Left ventricle myocardium inferior (tissue), 1 donor: Measurements from ENCODE around the gene TIAM1. TPM values are rescaled to one million over a fixed set of nuclear protein-coding genes. Genes with fewer than 3 reads are reported as not detected.

ENCODE experiments used
- DNase-seq: peaks from one replicate; pipeline ENCODE4 v3.0.0-alpha.2; 2020
- H3K27ac ChIP-seq: fragments of 200-600 bp; replicated peaks from 2 replicates; pipeline ENCODE4 v1.8.0; 2021
- H3K27me3 ChIP-seq: fragments of 200-600 bp; 2 replicates; pipeline ENCODE4 v1.8.0; 2021; ENCODE audit warnings: low read depth
- H3K36me3 ChIP-seq: fragments of 200-600 bp; 2 replicates; pipeline ENCODE4 v1.8.0; 2021
- H3K4me1 ChIP-seq: fragments of 200-600 bp; 2 replicates; pipeline ENCODE4 v1.8.0; 2021
- H3K4me3 ChIP-seq: fragments of 200-600 bp; 2 replicates; pipeline ENCODE4 v1.8.0; 2021; ENCODE audit warnings: mild to moderate bottlenecking, moderate library complexity
- H3K9me3 ChIP-seq: fragments of 200-600 bp; replicated peaks from 2 replicates; pipeline ENCODE4 v1.8.0; 2021
- CTCF ChIP-seq: fragments of 200-600 bp; IDR thresholded peaks from 2 replicates; pipeline ENCODE4 v1.8.0; 2021; ENCODE audit warnings: antibody characterized with exemption, mild to moderate bottlenecking, borderline replicate concordance
- intact Hi-C: fragments of 100-400 bp; cut with micrococcal nuclease; formaldehyde crosslinking; loops from one replicate; pipeline ENCODE4 v1.11.0; 2022
- total RNA-seq: library from RNA; stranded (reverse); fragmentation: NEBNext Ultra II Directional; extraction: Animal tissue kit (Norgen Biotek cat#: 25700); gene quantifications from one replicate; pipeline ENCODE4 v1.2.1, GENCODE V29; 2021
- donor health status: DM: no; HTN: yes; CAD: no; lungs with severe emphysema.

Gene TIAM1
- total RNA-seq, 1 donor from 2014 or later, result 1.8 TPM

GRCh38 chr21:31349208-31349607 lies 5.1 kb upstream of the TIAM1 start:
- intact Hi-C loops, result no loop called here
- no peak for DNase-seq

GRCh38 chr21:31348188-31348587 lies 4.1 kb upstream of the TIAM1 start:
- no peak overlapping the region for H3K27ac ChIP-seq
- no peak for DNase-seq
- no peaks in the 10 kb centered on the region for H3K36me3 ChIP-seq
- no peak for TF ChIP-seq CTCF
- no peaks in the 10 kb centered on the region for H3K9me3 ChIP-seq
- peaks cover 54% of the 10 kb centered on the region for H3K27me3 ChIP-seq
- H3K4me3 ChIP-seq, result no peak overlapping the region
- peaks cover 7% of the 10 kb centered on the region for H3K4me1 ChIP-seq
- intact Hi-C loops, result no loop called here

More at GRCh38 chr21:31349208-31349607, 5.1 kb upstream of the TIAM1 start:
- peaks cover 44% of the 10 kb centered on the region for H3K27me3 ChIP-seq
- no peaks in the 10 kb centered on the region for H3K36me3 ChIP-seq
- no peaks in the 10 kb centered on the region for H3K4me1 ChIP-seq
- H3K4me3 ChIP-seq, result no peak overlapping the region
- H3K27ac ChIP-seq, result no peak overlapping the region
- H3K9me3 ChIP-seq, result no peaks in the 10 kb centered on the region
- TF ChIP-seq CTCF, result no peak

GRCh38 chr21:31347435-31348032 lies 3.5 kb upstream of the TIAM1 start:
- H3K27me3 ChIP-seq, result peaks cover 61% of the 10 kb centered on the region
- no peak overlapping the region for H3K4me3 ChIP-seq
- peaks cover 7% of the 10 kb centered on the region for H3K4me1 ChIP-seq
- no peak for DNase-seq
- peak; percentile 59 for TF ChIP-seq CTCF
- no peaks in the 10 kb centered on the region for H3K9me3 ChIP-seq
- no peaks in the 10 kb centered on the region for H3K36me3 ChIP-seq
- no peak overlapping the region for H3K27ac ChIP-seq
- intact Hi-C loops, result no loop called here

GRCh38 chr21:31346256-31346821 lies 2.3 kb upstream of the TIAM1 start:
- no peaks in the 10 kb centered on the region for H3K9me3 ChIP-seq
- H3K36me3 ChIP-seq, result no peaks in the 10 kb centered on the region
- no peak overlapping the region for H3K27ac ChIP-seq
- H3K4me1 ChIP-seq, result peaks cover 7% of the 10 kb centered on the region
- intact Hi-C loops, result no loop called here
- no peak overlapping the region for H3K4me3 ChIP-seq
- peaks cover 73% of the 10 kb centered on the region for H3K27me3 ChIP-seq
- TF ChIP-seq CTCF, result no peak
- DNase-seq, result no peak

- Histone ChIP-seq H3K27me3 (peaks cover 80% of the 10 kb centered on the region), H3K36me3 (no peaks in the 10 kb centered on the region), H3K4me1 (peaks cover 7% of the 10 kb centered on the region), H3K27ac (no peak overlapping the region), H3K4me3 (no peak overlapping the region), H3K9me3 (no peaks in the 10 kb centered on the region)
- no peak for TF ChIP-seq CTCF
- intact Hi-C loops, result no loop called here
- no peak for DNase-seq
These were observed 1.1 kb upstream of the TIAM1 start for GRCh38 chr21:31345136-31345535.
